NCI-H748 (cell line): Measurements from ENCODE around the gene ARAP2.

Source experiments
- DNase-seq: peaks from one replicate; lab custom pipeline; 2025; ENCODE audit not compliant: unreplicated experiment; lab: John Stamatoyannopoulos, UW

Gene ARAP2

DNA sequence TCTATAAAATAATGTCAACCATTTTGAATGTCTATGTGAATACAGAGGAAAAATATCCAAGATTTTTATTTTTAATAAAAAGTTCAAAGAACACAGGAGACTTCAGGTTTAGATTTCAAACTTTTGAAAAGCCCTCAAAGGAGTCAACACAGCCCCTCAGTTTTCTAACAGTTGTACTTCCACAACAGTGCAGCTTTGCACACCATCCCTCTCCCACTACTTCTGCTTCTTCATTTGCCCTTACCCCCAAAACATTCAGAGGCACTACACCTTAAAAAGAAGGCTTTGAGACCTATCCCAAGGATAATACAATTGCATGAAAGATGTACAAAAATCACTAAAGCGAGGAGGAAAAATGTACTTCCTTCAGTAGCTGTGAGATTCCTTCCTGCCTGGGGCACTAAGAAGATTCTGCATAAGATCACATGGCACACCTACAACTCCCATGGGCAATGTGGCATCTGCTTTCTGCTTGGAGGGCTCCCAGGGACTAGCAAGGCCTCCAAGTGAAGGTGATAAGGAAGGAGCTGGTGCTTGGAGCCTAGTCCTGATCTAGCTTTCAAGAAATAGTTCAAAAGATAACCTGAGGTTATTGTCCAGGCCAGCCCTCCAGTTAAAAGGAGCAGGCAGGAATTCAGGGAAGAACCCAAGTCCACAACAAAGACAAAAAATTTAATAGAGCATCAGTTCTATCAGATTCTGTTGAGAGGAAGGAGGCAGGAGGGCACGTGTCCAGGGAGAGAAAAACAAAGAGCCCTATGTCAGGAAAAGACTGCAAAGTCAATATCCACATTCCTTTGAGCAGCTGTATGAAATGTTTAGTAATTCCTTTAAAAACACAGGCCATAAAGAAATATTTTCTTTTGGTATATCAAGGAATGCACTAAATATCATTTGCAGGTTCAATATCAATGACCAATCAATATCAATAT, 19.1 kb downstream of the ARAP2 start:
- DNase-seq = no peak

DNA sequence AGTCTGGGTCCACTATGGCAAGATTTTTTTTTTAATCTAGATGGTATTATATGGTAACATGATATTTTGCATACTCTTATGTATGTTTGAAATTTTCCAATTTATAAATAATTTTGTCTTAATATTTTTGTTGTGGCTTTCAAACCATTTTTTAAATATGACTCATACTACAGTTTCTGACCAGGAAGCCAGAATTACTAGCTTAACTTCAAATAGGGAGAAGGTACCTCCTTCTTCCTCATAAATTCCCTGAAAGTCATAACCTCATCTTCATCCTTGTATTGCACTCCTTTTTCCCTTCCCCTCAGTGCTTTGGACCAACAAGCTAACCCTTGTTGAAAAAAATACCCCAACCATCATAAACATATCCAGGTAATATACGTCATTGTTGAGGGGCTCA, 21.6 kb downstream of the ARAP2 start:
- DNase-seq = no peak

DNA sequence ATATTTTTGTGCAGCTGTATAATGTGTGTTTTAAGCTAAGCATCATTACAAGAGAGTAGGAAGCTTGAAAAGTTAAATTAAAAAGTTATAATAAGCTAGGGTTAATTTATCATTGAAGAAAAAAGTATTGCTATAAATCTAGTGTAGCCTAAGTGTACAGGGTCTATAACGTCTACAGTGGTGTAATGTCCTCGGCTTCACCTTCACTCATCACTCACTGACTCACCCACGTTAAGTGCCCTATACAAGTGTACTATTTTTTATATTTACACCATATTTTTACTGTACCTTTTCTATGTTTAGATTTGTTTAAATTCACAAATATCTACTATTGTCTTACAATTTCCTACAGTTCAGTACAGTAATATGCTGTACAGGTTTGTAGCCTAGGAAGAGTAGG, 23.5 kb downstream of the ARAP2 start:
- no peak for DNase-seq

GRCh38 chr4:36218121-36218520, 26.2 kb downstream of the ARAP2 start:
- DNase-seq = no peak

GRCh38 chr4:36215627-36216026, 28.7 kb downstream of the ARAP2 start:
- no peak for DNase-seq

- DNase-seq = no peak
These were observed 29.4 kb downstream of the ARAP2 start for GRCh38 chr4:36214735-36215485.

DNA sequence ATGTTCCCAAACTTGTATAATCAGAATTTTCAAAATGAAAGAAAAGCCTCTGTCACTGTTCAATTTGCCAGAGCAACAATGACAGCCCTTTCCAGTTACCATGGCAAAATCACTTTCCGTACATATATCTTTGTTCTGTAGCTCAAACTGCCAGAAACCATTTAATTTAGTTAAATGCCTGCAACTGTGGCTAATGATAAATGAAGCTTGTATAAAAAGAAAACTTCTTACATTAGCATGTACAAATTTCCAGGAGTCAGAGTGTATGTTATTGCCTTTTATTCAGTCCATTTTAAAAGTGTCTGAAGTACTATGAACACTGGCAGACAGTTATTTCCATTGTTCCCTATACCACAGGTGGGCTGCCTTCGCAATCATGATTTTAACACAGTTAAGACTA, 30.3 kb downstream of the ARAP2 start:
- DNase-seq = peak; percentile 83

GRCh38 chr4:36211084-36211483, 33.2 kb downstream of the ARAP2 start:
- DNase-seq = no peak

- no peak for DNase-seq
These were observed 34.2 kb downstream of the ARAP2 start for GRCh38 chr4:36209941-36210649.

DNA sequence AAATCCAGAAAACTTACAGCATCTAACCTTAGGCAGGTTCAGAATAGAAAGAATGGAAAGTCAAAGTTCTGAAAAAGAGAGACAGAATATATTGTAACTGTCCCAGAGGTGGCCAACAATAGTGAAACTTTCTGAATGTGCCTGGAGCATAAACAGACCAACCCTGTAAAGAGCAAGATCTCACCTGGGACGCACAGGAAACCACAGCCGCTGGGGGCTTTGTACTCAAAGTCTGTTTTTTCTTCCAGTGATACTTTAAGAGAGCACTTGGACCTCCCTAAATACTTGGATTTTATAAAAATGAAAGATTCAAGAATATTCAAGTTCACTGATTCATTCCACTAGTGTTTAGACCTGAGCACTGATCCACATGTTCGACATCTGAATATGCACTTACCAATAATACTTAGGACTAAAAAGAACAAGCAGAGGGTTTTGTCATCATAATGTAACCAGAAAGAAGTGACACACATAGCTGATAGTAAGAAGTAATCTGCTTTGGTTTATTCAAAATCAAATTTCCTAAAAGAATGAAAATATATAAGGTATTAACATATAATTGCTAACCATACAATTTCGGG, 35.3 kb downstream of the ARAP2 start:
- no peak for DNase-seq

DNA sequence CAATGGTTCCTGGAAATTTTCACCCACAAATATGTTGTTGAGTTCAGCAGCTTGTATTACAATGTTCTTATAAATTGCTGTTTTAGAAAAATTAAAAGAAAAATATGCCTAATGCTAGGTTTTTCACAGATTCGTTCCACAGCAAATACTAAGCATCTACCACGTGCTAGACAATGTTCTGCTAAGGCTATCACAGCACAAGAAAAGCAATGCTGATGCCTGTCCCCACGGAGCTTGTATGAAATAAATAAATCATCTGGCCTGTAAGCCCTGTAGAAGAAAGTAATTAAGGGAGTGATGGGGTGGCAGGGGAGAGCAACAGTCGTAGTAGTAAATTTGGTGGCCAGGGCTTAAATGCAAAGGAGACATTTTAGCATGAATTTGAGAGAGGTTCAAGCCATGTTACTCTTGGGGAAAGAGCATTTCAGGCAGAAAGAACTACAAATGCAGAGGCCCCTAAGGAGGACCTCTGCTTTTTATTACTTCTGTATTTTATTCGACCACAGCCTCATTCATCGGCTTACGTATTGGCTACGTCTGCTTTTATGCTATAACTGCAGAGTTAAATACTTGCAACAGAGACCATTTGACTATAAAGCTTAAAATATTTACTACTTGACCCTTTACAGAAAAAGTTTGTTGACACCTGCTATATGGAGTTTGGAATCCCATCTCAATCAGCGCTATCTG, 36.3 kb downstream of the ARAP2 start:
- no peak for DNase-seq

- no peak for DNase-seq
These were observed 36.9 kb downstream of the ARAP2 start for GRCh38 chr4:36207367-36207766.

GRCh38 chr4:36206603-36207311, 37.6 kb downstream of the ARAP2 start:
- no peak for DNase-seq

DNA sequence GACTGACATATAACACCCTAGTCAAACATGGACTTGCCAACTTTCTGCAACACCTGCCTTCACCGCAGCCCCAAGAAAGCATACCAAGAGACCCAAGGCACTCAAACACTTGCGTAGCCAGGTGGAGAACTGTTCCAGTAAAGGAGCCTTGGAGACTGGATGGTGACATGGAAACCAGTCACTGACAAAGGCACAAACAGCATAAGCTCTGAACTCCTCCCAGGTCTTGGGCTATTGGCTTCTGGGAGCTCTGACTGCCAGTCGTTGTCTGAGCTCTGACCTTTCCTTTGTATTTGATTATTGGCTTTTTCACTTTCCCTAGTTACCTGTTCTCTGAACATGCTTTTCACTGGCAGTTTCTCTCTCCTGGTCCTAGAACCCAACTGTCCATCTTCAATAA, 38.3 kb downstream of the ARAP2 start:
- DNase-seq = no peak

DNA sequence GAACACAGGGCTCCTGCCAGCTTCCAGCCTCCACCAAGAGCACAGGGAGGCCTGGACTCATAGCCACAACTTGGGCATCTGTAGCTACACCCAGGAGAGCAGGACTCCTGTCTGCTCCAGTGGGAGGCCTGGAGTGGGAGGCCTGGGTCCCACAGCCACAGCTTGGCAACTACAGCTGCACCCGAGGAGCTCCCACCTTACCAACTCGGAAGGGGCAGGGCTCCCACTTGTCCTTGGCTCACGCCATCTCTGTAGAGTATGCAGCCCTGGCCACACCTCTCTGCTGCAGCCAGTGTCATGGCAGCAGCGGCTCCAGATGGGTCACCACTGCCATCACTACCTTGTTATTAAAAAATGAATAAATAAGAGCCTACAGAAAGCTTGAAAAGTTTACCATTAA, 45.5 kb downstream of the ARAP2 start:
- no peak for DNase-seq

GRCh38 chr4:36198068-36198808, 46.1 kb downstream of the ARAP2 start:
- no peak for DNase-seq

- DNase-seq = no peak
These were observed 46.8 kb downstream of the ARAP2 start for GRCh38 chr4:36197501-36197900.

GRCh38 chr4:36196145-36196913, 48.0 kb downstream of the ARAP2 start:
- DNase-seq = no peak

DNA sequence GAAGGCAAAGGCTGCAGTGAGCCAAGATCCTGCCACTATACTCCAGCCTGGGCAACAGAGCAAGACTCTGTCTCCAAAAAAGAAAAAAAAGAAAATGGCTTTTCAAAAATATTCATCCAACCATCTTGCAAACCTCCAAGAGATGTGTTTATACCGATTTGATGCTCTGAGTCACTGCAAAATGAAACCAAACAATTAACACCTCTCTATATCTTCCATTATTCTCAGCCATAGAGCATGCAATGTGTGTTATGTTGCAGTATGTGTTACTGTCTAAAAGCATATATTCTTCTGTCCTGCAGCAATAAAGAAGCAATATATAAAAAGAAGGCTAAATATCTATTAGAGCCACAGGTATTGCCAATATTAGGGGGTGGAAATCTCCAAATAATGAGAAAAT, 51.4 kb downstream of the ARAP2 start:
- DNase-seq = no peak
